Sigmoid colon (tissue), 4 donors: ENCODE data around the gene PYDC2.

ENCODE experiments used
- CTCF ChIP-seq, 4 experiments: fragments of 450-650 bp in 3 of 4; fragments of 200-600 bp in 1 of 4; IDR thresholded peaks; one replicate each; pipeline ENCODE4 v1.5.1; 2016 to 2019; ENCODE audit warnings: antibody characterized with exemption in 4 of 4, mild to moderate bottlenecking in 3 of 4, moderate library complexity in 2 of 4
- EP300 ChIP-seq, 4 donors: sonication (generic); formaldehyde crosslinking; IDR thresholded peaks; one replicate each; pipeline ENCODE4 v1.6.1; 2017; ENCODE audit warnings: antibody characterized with exemption in 4 of 4
- POLR2A ChIP-seq, 2 donors: fragments of 450-650 bp; IDR thresholded peaks; one replicate each; pipeline ENCODE4 v1.6.1; 2016; ENCODE audit warnings: antibody characterized with exemption in 2 of 2, mild to moderate bottlenecking in 2 of 2, moderate library complexity in 2 of 2

GRCh38 chr3:191432162-191432561, 28.8 kb upstream of the PYDC2 start:
- TF ChIP-seq CTCF (IDR thresholded peaks at IDR 0.05) (no peak), EP300 (IDR thresholded peaks at IDR 0.05) (no peak), POLR2A (IDR thresholded peaks at IDR 0.05) (no peak)
